ENCODE measurements around the gene TICRR.

- TF ChIP-seq CTCF (IDR thresholded peaks at IDR 0.05; ENCODE audit: low read length) (no peak), EZH2 (optimal IDR thresholded peaks at IDR 0.05; ENCODE audit: low read depth, low read length) (no peak)
Measured at GRCh38 chr15:89631902-89632264, 56.6 kb downstream of the TICRR start.
